Activated T-cell treated with anti-CD3 and anti-CD28 coated beads for 24 hours (primary cell): ENCODE data around the gene CD247.

Experiments used
- DNase-seq: peaks from one replicate; pipeline ENCODE4 v3.0.0-alpha.2; 2020; ENCODE audit warnings: low read depth

Gene CD247

DNA sequence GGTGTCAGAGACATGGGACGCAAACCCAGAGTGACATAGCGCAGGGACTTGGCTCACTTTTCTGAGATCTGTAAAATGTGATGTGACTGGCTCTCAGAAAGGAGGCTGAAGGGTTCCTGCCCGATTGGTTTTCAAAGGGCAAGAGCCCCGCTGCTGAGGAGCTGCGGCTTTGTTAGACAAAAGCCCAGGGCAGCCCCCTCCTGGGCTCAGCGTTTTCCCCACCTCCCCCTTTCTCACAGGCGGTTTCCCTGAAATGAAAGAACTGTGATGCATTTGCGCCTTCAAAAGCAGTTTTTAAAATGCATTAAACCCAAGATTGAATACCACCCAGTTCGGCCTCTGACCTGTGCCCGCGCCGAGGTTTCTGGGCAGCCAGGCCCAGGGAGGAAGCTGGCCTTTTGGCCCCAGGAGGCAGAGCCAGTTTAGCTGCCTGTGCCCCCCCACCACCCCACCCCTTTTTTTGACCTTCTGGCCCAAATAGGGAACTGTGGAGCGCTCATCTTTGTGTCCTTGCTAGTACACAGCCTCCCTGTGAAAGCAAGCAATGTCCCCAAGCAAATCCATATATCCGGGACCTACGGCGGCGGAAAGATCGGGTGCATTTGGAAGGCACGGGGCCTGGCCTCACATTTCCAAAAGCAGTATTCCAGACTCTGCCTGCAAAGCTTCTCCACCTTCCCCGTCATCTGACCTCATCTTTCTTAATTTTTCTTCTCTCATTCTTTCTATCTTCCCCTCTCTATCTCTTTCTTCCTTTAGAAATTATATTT, 28.6 kb downstream of the CD247 start:
- DNase-seq = no peak

DNA sequence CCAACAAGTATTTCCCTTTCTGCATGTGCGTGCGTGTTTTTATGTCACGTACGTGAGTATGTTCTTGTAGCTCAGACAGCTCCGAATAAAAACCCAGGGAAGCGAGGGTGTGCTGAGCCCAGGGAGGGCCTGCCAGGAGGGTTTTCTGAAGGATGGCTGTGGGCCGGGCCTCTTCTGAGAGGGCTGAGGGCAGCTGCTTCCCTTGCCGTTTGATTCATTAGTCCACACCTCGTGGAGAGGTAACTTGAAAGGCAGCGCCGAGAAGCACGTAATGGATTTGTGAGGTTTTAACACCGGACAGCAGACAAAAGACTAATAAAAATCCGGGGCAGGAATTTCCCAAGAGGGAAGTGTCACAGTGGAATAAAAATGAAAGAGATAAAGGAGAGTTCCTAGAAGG, 29.5 kb downstream of the CD247 start:
- no peak for DNase-seq

DNA sequence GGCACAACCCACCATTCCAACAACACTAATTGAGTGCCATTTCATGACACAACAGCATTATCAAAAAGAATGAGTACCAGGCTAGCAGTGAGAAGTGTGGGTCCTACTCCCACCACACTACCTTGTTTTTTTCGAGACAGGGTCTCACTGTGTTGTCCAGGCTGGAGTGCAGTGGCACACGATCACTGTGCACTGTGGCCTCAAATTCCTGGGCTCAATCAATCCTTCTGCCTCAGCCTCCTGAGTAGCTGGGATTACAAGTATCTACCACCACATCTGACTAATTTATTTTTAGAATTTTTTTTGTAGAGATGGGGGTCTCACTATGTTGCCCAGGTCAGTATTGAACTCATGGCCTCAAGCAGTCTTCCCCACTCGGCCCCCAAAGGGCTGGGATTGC, 30.7 kb downstream of the CD247 start:
- no peak for DNase-seq

DNA sequence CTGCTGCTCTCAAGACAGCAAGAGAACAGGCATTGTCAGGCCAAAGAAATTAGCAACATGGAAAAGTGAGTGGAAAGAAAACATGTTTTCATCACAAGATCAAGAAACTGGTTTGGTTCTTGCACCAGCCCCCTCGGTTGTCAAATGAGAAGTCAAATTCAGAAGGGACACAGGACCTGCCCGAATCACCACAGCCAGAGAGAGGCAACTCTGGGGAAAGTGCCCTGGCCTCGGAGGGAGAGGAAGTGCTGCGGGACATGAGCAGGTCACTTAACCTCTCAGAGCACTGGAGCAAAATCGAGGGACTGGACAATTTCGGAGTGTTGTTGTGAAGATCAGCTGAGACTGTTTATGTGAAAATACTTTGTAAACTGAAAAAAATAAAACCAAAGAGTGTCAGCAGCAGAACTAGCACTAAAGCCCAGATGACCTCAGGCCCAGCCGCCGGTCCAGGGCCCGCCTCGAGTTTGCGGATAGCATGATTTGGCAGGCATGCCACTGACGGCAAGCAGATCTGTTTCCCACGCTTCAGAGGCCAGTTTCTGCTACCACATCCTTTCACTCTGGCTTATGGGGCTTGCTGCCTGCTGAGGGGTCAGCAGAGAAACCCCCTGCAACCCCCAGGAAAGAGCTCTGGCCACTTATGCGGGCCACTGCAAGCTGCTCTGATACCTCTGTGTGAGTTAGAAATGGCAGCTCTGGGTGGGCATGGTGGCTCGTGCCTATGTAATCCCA, 32.1 kb downstream of the CD247 start:
- no peak for DNase-seq

DNA sequence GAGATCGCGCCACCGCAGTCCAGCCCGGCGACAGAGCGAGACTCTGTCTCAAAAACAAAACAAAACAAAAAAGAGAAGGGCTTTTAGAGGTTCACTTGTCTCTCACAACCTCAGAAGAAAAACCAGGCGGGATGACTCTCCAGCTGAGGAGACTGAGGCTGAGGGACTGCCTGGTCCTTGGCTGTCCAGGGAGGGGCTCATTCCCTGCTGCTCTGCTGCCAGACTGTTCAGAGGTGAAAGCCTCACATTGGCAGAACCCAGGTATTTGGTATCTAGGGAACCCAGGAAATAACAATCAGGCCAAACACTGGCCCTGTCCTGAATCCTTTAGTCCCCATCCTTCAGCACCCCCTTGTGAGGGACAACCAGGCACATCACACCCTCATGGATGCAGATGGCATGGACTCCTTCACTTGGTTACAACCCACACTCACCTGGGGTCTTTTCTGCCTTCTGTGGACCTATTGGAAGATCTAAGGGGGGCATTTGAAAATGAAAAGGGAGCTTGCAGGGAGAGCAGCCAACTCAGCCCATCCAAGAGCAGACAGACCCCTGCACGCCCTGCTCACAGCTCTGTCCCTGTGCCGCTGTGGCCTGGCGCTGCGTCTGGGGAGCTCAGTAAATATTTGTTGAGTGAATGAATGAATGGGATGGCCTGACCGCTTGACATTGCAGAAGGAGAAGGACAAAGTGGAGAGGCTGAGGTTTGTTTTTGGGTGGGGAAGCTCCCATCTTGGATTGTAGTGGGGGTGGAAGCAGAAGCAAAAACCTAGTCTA, 33.4 kb downstream of the CD247 start:
- no peak for DNase-seq

DNA sequence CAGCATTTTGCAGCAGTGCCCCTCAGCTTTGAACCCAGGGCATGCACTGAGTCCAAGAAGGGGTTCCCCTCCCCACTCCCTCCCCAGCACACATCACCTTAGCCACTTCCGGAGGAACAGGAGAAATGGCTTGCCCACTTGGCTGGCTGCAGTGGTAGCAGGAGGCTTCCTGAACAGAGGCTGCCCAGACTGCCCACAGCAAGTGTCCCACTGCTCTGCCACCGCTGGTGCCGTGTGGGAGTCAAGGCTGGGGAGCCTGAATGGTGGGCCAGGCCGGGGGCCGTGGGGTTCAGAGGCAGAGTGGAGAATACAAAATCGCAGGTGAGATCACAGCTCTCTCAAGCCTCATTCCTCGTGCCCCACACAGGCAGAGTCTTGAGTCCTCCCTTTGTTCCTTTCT, 34.5 kb downstream of the CD247 start:
- no peak for DNase-seq

DNA sequence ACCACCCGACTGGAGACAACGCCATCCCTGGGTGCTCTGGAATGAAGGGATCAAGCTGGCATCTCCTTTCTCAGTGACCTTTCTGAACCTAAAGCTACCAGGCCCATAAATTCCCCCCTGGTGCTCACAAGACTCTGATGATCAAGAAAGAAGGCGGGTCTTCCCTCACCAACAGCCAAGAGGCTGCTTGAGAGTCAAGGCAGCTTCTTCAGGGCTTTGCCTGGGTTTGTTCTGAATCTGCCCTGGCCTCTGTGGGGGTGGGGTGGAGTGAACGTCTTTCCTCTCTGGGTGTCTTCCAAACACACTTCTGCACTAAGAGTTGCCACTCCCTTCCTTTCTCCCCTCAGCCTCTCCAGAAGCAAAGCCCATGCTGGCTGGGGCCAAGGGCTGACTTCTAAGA, 36.1 kb downstream of the CD247 start:
- no peak for DNase-seq

DNA sequence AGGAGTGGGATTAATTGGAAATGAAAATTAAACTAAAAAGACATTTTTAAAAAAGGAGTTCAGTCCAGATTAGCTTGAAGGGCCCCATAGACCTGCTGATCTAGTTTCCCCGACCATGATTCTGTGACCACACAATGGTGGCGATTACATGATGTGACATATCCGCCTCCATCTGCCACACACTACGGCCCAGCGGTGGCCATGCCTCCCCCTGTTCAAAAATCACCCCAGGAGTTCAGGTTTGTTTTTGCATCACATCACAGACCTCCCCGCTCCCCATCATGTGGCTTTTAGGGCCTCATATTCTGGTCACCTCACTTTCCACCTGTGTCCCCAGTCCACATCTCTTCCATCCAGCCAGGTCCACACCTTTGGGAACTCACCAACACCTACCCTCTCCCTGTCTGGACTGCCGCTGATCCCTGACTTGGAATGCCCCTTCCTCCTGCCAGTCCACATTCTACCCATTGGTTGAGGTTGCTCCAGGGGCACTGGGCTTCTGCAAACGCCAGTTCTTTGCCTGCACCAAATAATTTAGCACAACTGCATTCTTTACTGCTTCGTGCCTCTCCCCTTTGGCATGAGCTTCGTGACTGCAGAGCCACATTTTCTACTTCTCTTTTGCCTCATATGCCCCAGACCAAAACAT, 38.9 kb downstream of the CD247 start:
- no peak for DNase-seq

DNA sequence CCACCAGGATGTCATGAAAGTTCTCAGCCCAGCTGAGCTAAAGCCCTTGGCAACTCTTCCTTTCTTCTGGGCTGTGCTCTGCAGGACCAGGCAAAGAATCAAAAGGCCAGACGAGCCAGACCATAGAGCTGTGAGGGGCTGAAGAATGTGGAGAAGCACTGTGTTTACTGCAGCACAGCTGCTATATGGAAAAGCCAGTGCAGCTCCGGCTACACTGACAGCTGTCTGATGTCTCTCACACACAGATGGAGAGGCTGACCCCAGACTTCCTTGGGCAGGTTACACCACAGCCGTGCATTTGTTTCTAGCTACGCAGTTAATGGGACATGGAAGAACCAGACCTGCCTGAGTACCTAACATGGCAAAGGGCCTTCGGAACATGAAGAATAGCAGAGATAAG, 40.3 kb downstream of the CD247 start:
- no peak for DNase-seq

DNA sequence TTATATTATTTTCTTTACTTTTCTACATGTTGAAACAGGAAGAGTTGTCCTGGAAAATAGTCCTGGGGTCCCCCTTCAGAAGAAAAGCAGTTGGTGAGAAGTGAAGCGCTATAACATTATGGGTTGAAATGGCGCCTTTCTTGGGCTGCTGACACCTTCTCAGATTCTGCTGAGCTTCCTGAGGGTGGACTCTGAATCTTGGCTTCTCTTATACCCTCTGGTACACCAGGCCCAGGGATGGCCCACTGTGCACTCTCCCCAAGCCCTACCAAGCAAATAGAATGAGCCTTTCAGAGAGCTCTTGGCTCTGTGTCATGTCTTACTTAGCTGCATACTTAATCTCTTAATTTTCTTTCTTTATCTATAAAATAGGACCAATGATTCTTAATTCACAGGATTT, 42.3 kb downstream of the CD247 start:
- no peak for DNase-seq

DNA sequence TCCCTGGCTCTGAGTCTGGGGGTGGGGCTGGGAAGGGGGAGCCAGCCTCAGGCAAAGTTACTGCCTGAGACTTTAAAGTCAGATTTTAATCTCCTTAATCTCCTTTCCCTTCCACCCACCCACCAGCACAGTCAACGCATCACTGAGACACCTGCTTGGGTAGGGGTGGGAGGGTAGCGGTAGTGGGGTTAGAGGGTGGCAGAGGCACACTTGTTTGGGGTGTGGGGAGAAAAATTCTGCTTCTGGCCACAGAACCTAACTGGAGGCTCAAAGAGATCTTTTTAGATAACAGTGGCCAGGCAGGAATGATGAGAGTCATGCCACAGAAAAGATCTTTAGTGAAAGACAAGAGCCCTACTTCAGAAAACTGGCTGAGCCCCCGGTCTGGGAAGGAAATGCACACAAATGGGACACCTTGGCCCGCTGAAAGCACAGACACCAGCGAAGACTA, 44.1 kb downstream of the CD247 start:
- no peak for DNase-seq

DNA sequence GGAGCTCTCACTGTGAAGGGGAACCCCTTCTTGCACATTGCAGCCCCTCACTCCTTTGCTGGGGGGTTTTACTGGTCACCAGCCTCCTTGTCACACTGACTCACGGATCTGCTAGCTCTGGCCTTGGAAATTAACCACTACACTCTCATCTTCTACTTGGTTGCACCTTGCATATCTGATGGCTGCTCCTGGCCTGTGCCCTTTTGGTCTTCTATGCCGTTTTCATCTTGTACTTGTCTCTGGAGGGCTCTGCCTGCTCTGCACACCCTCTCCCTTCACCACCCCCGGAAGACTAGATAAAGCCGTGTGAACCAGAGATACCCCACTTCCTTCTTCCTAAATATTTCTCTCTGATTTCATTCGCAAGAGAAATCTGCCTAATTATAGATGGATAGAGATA, 44.6 kb downstream of the CD247 start:
- DNase-seq = no peak

DNA sequence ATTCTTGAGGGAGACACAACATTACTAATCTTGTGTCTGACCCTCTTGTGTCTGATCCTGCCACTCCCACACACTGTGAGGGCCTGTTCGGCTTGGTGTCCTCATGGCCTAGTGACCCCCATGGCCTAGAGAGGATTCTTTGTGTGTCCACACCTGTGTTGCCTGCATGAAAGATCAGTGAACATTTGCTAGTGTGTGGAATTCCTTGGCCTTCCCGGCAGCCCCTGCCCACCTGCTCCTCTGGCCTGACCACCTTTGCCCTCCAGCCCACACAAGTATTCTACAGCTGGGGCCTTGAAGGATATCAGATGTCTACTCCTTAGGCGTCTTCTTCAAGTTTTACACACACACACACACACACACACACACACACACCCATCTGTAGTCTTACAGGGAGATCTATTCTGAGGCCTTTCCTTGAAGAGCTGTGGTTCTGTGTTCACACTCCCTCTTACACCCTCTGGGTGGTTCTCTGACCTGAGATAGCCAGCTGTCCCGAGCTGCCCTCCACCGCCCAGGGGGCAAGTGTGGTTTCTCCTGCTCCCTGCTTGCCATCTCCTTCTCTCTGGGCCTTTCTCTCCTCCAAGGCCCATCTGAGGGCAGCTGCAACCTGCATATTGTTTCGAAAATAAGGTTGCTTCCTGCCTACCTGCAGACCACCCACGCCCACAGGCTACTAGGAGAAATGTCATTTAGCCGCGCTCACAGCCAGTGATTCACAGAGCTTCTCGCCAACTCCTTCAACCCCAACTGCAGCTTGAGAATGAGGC, 45.4 kb downstream of the CD247 start:
- peak; percentile 53 for DNase-seq

DNA sequence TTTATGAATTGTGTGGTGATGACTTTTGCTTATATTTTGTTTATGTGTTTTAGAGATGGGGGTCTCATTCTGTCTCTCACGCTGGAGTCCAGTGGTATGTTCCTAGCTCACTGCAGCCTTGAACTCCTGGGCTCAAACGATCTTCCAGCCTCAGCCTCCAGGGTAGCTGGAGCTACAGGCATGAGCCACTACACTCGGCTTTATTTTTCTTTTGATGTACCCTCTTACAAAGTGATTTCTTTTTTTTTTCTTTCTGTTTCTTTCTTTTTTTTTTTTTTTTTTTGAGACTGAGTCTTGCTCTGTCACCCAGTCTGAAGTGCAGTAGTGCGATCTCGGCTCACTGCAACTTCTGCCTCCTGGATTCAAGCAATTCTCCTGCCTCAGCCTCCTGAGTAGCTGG, 46.8 kb downstream of the CD247 start:
- DNase-seq = no peak

DNA sequence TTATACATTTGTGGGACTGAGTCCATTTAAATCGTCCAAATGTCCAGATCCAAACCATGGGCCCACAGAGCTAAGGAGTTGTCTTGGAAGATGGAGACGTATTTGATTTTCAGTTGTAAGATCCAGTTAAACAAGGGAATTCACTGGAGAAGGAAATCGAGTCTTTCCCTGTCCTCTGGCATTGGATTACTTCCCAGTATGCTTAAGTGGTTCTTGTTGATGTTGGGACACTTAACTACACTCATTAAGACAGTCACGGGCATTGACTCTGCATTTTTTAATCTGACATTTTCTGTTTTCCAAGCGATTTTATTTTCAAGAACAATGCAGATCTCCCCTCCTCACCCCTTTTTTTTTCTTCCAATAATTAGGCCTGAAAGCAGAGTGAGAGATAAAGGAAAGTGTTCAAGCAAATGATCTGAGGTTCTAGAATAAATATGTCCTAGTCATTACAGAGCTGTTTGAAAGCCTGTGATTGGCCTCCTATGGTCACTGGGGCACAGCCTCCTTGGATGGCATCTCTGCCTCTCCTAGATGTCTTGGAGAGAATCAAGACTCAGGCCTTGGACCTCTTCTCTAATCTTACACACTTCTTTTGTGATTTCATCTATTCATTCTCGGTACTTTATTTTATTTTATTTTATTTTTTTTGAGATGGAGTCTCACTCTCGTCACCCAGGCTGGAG, 48.9 kb downstream of the CD247 start:
- no peak for DNase-seq

DNA sequence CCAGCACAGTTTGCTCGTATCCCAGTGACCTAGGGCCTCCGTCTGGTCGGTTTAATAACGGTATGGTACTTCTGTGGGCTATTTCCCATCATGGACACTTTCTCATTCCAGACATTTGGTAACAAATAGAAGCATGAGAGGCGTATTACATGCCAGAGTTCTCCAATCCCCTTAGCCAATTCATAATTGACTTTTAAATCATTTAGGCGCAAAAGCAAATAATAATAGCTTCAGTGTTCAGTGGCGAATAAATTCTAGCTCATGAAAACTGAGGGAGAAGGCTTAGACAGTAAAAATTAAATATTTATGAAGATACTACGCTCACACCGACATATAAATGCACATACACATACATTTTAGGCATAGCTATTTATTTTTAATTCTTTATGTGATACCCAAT, 50.6 kb downstream of the CD247 start:
- DNase-seq = no peak

DNA sequence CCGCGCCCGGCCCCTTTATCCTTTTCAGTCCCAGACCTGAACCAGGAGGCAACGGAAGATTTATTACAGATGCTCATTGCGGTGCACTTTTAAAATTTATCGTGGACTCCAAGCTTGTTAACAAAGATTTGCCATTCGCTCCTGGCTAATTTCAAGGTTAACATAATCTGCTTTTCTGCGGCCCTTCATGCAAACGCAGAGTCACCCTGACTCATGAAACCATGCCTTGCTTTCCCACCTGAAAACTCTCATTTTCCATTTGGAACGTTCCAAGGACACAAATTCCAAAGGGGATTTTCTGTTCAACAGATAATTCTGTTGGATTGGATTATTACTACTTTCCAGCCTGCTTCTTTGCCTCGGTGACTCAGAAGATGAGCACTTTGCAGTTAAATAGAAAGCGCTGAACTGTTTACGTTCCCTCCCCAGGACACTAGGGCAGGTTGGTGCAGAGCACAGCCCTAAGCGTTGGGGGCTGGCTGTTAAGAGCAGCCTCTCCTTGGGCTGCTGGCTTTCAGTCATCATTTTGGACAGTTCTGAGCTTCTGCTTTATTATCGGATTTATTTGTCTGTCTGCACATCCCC, 51.1 kb downstream of the CD247 start:
- DNase-seq = no peak

DNA sequence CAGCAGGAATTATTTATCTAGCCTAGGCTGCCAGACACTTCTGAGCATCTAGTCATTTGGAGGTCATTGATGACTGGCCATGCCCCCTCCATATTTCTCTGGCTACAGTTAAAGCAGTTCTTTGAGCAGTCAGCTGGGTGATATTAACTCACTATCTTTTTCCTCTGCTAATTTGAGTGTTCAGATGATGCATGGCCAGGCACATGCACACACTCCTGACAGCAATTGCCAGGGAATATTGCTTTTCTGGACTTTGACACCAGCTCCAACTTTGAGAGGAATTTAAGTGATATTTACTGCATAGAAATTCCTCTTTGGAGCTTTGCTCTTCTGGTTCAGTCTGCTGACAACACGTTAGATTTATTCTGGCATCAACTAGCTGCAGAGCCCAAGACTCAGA, 52.6 kb downstream of the CD247 start:
- no peak for DNase-seq

DNA sequence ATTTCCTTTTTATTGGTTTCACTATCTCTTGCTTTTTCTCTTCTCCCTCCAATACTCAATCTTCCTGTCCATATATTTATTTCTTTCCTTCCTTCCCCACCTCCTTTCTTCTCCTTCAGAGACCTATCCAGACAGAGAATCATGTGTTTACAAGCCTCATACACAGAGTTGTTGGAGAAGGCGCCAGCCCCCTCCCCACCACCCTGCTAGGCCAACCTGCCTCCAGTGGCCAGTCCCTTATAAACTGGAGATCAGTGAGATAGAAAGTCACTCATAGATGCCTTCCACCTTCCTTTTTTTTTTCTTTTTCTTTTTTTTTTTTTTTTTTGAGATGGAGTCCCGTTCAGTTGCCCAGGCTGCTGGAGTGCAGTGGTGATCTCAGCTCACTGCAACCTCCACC, 53.3 kb downstream of the CD247 start:
- no peak for DNase-seq

DNA sequence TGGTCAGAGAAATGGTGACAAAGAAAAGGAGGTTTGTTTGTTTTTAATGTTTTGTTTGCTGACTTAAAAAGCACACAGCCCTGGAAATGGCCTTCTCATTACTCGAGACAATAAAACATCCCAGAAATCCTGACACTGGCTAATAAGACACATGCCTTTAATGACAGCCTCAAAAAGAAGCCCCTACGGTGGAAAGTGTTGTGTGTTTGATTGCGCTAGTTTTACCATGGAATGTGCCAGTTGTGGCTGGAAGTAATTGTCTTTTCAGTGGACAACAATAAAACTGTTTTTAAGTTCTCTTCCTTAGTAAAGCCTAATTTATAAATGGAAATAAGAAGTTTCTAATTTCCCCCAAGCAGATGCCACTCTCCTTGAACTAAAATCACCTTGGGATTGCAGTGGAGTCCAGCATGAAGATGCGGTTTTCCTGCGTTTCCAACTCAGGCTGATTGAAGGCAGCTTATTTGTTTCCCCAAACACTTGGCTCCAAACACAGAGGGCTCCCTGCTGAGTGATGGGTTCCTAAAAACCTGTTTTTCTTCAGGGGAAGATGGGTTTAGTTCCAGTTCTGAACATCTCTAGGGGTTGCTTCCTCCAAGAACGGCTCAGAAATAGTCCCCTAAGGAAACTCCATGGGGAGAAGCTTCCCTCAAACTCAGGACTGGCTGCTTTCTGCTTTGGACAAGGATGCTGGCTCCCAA, 54.3 kb downstream of the CD247 start:
- no peak for DNase-seq
